A673 (cell line): Measurements from ENCODE around the gene CPLX1. TPM values are rescaled to one million over a fixed set of nuclear protein-coding genes. Genes with fewer than 3 reads are reported as not detected.
A peak's percentile ranks its signal among the peaks of the same experiment; 100 is the strongest.

ENCODE experiments used
- BruUV-seq: library from RNA; stranded (reverse); fragments of 400-500 nt; replicated peaks from 2 replicates; lab custom pipeline; 2021; lab: Mats Ljungman, UMichigan
- CTCF ChIA-PET: fragments of 300-600 bp; sonication (Branson Sonifier 250); formaldehyde crosslinking; loops from one replicate; lab custom pipeline; 2022; ENCODE audit warnings: antibody characterized with exemption; lab: Charles Lee
- POLR2A ChIA-PET: fragments of 300-600 bp; sonication (Branson Sonifier 250); formaldehyde crosslinking; loops from one replicate; lab custom pipeline; 2022; ENCODE audit warnings: antibody characterized with exemption; ENCODE audit not compliant: low non-redundant PET; lab: Charles Lee
- DNase-seq: peaks from one replicate; pipeline ENCODE4 v3.0.0-alpha.2; 2015; ENCODE audit warnings: low spot score
- H3K27ac ChIP-seq: fragments of 200-600 bp; sonication (generic); 2 replicates; pipeline ENCODE4 v1.5.1; 2016; ENCODE audit warnings: mixed run types, low read depth, mild to moderate bottlenecking, mixed read lengths, antibody characterized with exemption, low read length; ENCODE audit not compliant: poor library complexity, severe bottlenecking
- H3K27me3 ChIP-seq: fragments of 200-600 bp; sonication (generic); replicated peaks from 2 replicates; pipeline ENCODE4 v1.6.1; 2017; ENCODE audit warnings: mixed run types, low read depth, mild to moderate bottlenecking, mixed read lengths, antibody characterized with exemption, low read length; ENCODE audit not compliant: insufficient read depth, poor library complexity
- H3K36me3 ChIP-seq: fragments of 200-600 bp; sonication (generic); 2 replicates; pipeline ENCODE4 v1.6.1; 2016; ENCODE audit warnings: mixed run types, mild to moderate bottlenecking, mixed read lengths, antibody characterized with exemption, low read length; ENCODE audit not compliant: insufficient read depth, poor library complexity, severe bottlenecking
- H3K4me1 ChIP-seq: fragments of 200-600 bp; sonication (generic); 2 replicates; pipeline ENCODE4 v1.6.1; 2017; ENCODE audit warnings: mixed run types, mild to moderate bottlenecking, mixed read lengths, antibody characterized with exemption, low read length; ENCODE audit not compliant: insufficient read depth, poor library complexity, severe bottlenecking
- H3K4me3 ChIP-seq: fragments of 200-600 bp; sonication (generic); 2 replicates; pipeline ENCODE4 v1.5.1; 2016; ENCODE audit warnings: low read depth, mixed run types, mild to moderate bottlenecking, mixed read lengths, low read length; ENCODE audit not compliant: poor library complexity, severe bottlenecking
- H3K9me3 ChIP-seq: fragments of 200-600 bp; sonication (generic); 2 replicates; pipeline ENCODE4 v1.6.1; 2016; ENCODE audit warnings: mixed run types, low read depth, mild to moderate bottlenecking, mixed read lengths, antibody characterized with exemption, low read length; ENCODE audit not compliant: poor library complexity, severe bottlenecking
- EZH2 ChIP-seq: fragments of 200-600 bp; sonication (generic); IDR thresholded peaks from 2 replicates; pipeline ENCODE4 v1.6.1; 2017; ENCODE audit warnings: borderline replicate concordance, low read depth, mild to moderate bottlenecking, mixed read lengths, antibody characterized with exemption, low read length; ENCODE audit not compliant: poor library complexity, severe bottlenecking
- intact Hi-C: fragments of 100-400 bp; cut with micrococcal nuclease; formaldehyde crosslinking; loops from one replicate; pipeline ENCODE4 v1.10.0; 2022; ENCODE audit not compliant: unreplicated experiment
- total RNA-seq: library from RNA; stranded (reverse); gene quantifications from 2 replicates; pipeline ENCODE4 v1.2.3, GENCODE V29; 2021
- TF ChIP-seq, protein P1 (sequence below): fragments of 300-800, 200-600 bp; sonication (generic); conservative IDR thresholded peaks from 2 replicates; pipeline ENCODE4 v1.5.1; 2017; ENCODE audit warnings: low read depth, mild to moderate bottlenecking, antibody characterized with exemption, low read length, moderate library complexity, mixed read lengths

CPLX1 gene
- total RNA-seq, 1 experiment from 2014 or later = 4.6 TPM

GRCh38 chr4:763191-763810 lies 62.6 kb downstream of the CPLX1 start:
- Histone ChIP-seq H3K27ac (peak overlapping the region; percentile 50), H3K36me3 (peaks cover 75% of the 10 kb centered on the region), H3K27me3 (no peaks in the 10 kb centered on the region), H3K9me3 (no peaks in the 10 kb centered on the region), H3K4me1 (peaks cover 5% of the 10 kb centered on the region), H3K4me3 (no peak overlapping the region)
- DNase-seq = no peak
- ChIA-PET CTCF (interaction anchor here (0.6 kb wide), 1 partner anchor 505 kb away, joined by 3 read pairs; no protein-coding TSS in a partner anchor), POLR2A (no interaction called here)
- BruUV-seq = no TSS peak
- intact Hi-C loops = no loop called here
- no peak for TF ChIP-seq EZH2

- no peak for TF ChIP-seq EZH2
- TF ChIP-seq, protein P1, sequence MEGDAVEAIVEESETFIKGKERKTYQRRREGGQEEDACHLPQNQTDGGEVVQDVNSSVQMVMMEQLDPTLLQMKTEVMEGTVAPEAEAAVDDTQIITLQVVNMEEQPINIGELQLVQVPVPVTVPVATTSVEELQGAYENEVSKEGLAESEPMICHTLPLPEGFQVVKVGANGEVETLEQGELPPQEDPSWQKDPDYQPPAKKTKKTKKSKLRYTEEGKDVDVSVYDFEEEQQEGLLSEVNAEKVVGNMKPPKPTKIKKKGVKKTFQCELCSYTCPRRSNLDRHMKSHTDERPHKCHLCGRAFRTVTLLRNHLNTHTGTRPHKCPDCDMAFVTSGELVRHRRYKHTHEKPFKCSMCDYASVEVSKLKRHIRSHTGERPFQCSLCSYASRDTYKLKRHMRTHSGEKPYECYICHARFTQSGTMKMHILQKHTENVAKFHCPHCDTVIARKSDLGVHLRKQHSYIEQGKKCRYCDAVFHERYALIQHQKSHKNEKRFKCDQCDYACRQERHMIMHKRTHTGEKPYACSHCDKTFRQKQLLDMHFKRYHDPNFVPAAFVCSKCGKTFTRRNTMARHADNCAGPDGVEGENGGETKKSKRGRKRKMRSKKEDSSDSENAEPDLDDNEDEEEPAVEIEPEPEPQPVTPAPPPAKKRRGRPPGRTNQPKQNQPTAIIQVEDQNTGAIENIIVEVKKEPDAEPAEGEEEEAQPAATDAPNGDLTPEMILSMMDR = peak; percentile 53
Observed at GRCh38 chr4:762211-763190, 63.4 kb downstream of the CPLX1 start.

DNA sequence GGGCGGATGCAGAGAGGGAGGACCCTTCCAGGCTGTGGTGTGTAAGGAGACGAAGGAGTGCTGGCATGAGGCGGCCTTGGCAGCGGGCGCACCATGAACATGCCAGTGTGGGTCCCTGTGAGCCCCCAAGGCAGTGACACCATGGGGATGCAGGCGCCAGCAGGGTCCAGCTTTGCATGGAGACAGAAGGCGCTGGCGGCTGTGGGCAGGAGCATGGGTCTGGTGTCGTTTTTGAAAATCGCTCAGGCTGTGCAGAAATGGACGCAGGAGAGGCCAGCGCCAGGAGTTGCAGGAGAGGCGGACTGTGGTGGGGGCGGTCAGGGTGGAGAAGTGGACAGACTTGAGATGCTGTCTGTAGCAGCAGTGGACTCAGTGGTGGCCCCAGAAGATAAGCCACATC lies 64.2 kb downstream of the CPLX1 start:
- TF ChIP-seq, protein P1 = no peak
- TF ChIP-seq EZH2 = no peak
- Histone ChIP-seq H3K36me3 (peaks cover 70% of the 10 kb centered on the region), H3K27ac (no peak overlapping the region), H3K4me3 (no peak overlapping the region), H3K4me1 (peaks cover 5% of the 10 kb centered on the region), H3K9me3 (no peaks in the 10 kb centered on the region), H3K27me3 (no peaks in the 10 kb centered on the region)
- CTCF ChIA-PET = no interaction called here
- BruUV-seq = no TSS peak
- POLR2A ChIA-PET = no interaction called here
- intact Hi-C loops = no loop called here
- DNase-seq = no peak

More at GRCh38 chr4:762211-763190, 63.4 kb downstream of the CPLX1 start:
- no peaks in the 10 kb centered on the region for H3K27me3 ChIP-seq
- BruUV-seq = no TSS peak
- H3K36me3 ChIP-seq = peaks cover 69% of the 10 kb centered on the region
- ChIA-PET CTCF (interaction anchor here (0.6 kb wide), 1 partner anchor 506 kb away, joined by 3 read pairs; no protein-coding TSS in a partner anchor), POLR2A (no interaction called here)
- no peak overlapping the region for H3K4me3 ChIP-seq
- peaks cover 5% of the 10 kb centered on the region for H3K4me1 ChIP-seq
- no peaks in the 10 kb centered on the region for H3K9me3 ChIP-seq
- H3K27ac ChIP-seq = peak overlapping the region; percentile 50
- DNase-seq = peak; percentile 64
- intact Hi-C loops = no loop called here
